ENCODE results near the gene CARS1. TPM values are rescaled to one million over a fixed set of nuclear protein-coding genes. Genes with fewer than 3 reads are reported as not detected.

Gene CARS1
- total and polyA plus RNA-seq, 9 of the 15 experiments (the other 6 are each of a cell fraction or from before 2014, with no cell fraction given), result 14.4 to 106 (median 73.6) TPM

GRCh38 chr11:2991452-2992233, 65.6 kb downstream of the CARS1 start (continued):
- peak; percentile 11; the same call in 1 of the 2 replicates for TF ChIP-seq POLR2AphosphoS5 (IDR thresholded peaks at IDR 0.05; ENCODE audit: control insufficient read depth, insufficient read depth, low read depth, low read length)
- peak; percentile 53 to 70; a peak in 2 of 4 replicates for TF ChIP-seq MLLT1 (IDR thresholded peaks at IDR 0.05)
- no peak for TF ChIP-seq ZNF408 (CRISPR knock-in tag; IDR thresholded peaks at IDR 0.05; ENCODE audit: low read depth)
- peak; percentile 83 for TF ChIP-seq ZFX (CRISPR knock-in tag; IDR thresholded peaks at IDR 0.05)
- TF ChIP-seq ZEB2 (IDR thresholded peaks at IDR 0.05), result no peak
- no peak; the same call in 1 of the 2 replicates for TF ChIP-seq MXI1 (IDR thresholded peaks at IDR 0.05; ENCODE audit: low read depth, low read length)
- TF ChIP-seq POLR2AphosphoS2 (IDR thresholded peaks at IDR 0.05; ENCODE audit: low read length), result no peak
- no peak for TF ChIP-seq ZNF212 (CRISPR knock-in tag; IDR thresholded peaks at IDR 0.05)
- no peak for TF ChIP-seq PHF20 (IDR thresholded peaks at IDR 0.05; ENCODE audit: partially characterized antibody)
- TF ChIP-seq, protein P1, sequence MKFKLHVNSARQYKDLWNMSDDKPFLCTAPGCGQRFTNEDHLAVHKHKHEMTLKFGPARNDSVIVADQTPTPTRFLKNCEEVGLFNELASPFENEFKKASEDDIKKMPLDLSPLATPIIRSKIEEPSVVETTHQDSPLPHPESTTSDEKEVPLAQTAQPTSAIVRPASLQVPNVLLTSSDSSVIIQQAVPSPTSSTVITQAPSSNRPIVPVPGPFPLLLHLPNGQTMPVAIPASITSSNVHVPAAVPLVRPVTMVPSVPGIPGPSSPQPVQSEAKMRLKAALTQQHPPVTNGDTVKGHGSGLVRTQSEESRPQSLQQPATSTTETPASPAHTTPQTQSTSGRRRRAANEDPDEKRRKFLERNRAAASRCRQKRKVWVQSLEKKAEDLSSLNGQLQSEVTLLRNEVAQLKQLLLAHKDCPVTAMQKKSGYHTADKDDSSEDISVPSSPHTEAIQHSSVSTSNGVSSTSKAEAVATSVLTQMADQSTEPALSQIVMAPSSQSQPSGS (CRISPR knock-in tag; IDR thresholded peaks at IDR 0.05), result no peak
- TF ChIP-seq, protein P2, sequence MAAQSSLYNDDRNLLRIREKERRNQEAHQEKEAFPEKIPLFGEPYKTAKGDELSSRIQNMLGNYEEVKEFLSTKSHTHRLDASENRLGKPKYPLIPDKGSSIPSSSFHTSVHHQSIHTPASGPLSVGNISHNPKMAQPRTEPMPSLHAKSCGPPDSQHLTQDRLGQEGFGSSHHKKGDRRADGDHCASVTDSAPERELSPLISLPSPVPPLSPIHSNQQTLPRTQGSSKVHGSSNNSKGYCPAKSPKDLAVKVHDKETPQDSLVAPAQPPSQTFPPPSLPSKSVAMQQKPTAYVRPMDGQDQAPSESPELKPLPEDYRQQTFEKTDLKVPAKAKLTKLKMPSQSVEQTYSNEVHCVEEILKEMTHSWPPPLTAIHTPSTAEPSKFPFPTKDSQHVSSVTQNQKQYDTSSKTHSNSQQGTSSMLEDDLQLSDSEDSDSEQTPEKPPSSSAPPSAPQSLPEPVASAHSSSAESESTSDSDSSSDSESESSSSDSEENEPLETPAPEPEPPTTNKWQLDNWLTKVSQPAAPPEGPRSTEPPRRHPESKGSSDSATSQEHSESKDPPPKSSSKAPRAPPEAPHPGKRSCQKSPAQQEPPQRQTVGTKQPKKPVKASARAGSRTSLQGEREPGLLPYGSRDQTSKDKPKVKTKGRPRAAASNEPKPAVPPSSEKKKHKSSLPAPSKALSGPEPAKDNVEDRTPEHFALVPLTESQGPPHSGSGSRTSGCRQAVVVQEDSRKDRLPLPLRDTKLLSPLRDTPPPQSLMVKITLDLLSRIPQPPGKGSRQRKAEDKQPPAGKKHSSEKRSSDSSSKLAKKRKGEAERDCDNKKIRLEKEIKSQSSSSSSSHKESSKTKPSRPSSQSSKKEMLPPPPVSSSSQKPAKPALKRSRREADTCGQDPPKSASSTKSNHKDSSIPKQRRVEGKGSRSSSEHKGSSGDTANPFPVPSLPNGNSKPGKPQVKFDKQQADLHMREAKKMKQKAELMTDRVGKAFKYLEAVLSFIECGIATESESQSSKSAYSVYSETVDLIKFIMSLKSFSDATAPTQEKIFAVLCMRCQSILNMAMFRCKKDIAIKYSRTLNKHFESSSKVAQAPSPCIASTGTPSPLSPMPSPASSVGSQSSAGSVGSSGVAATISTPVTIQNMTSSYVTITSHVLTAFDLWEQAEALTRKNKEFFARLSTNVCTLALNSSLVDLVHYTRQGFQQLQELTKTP (IDR thresholded peaks at IDR 0.05; ENCODE audit: low read depth in 1 of 2, partially characterized antibody in 2 of 2), result peak in 1 of 2 experiments; percentile 47
- no peak for TF ChIP-seq NFRKB (IDR thresholded peaks at IDR 0.05; ENCODE audit: low read depth)
- TF ChIP-seq RBM15 (IDR thresholded peaks at IDR 0.05; ENCODE audit: insufficient read depth, low read length), result no peak
- no peak for TF ChIP-seq NCOA2 (IDR thresholded peaks at IDR 0.05; ENCODE audit: partially characterized antibody in 2 of 2)
- TF ChIP-seq ESRRA (IDR thresholded peaks at IDR 0.05; ENCODE audit: borderline replicate concordance, low read depth), result peak; percentile 52; the same call in 1 of the 2 replicates
- peak in 1 of 2 experiments; percentile 69; a peak in 2 of 4 replicates for TF ChIP-seq HDAC1 (IDR thresholded peaks at IDR 0.05)
- TF ChIP-seq ZNF24 (IDR thresholded peaks at IDR 0.05), result no peak
- TF ChIP-seq POLR2B (IDR thresholded peaks at IDR 0.05; ENCODE audit: low read depth, partially characterized antibody), result peak; percentile 17
- TF ChIP-seq HNRNPUL1 (IDR thresholded peaks at IDR 0.05; ENCODE audit: low read length), result no peak
- TF ChIP-seq PTRF (tag; IDR thresholded peaks at IDR 0.05), result no peak
- TF ChIP-seq, protein P3, sequence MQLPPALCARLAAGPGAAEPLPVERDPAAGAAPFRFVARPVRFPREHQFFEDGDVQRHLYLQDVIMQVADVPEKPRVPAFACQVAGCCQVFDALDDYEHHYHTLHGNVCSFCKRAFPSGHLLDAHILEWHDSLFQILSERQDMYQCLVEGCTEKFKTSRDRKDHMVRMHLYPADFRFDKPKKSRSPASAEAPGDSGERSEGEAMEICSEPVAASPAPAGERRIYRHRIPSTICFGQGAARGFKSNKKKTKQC (CRISPR knock-in tag; IDR thresholded peaks at IDR 0.05), result no peak
- no peak for TF ChIP-seq HNRNPH1 (optimal IDR thresholded peaks at IDR 0.05; ENCODE audit: low read depth, low read length)
